Measurements from ENCODE around the gene C1QTNF2. TPM values are rescaled to one million over a fixed set of nuclear protein-coding genes. Genes with fewer than 3 reads are reported as not detected.

C1QTNF2 gene
- total RNA-seq, 2 donors from 2014 or later = 0.64 to 1.0 TPM

DNA sequence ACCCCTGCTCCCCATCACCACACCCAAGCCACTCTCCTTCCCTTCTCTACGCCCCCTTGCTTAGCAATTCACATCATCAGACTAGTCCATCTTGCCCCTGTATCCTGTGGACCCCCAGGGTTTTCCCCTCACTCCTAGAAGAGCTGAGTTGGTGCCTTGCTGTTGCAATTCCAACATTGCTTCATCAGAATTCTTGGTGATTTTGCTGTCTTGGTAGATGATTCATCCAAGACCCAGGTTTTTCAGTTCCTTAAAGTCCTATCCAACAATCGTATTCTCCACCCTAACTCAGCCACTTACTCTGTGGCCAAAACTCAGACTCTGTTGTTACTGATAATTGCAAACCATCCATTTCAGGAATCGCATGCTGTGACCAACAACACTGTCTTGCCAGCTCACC is 36.7 kb downstream of the C1QTNF2 start:
- no peak overlapping the region for H3K27ac ChIP-seq
- TF ChIP-seq, protein P1, sequence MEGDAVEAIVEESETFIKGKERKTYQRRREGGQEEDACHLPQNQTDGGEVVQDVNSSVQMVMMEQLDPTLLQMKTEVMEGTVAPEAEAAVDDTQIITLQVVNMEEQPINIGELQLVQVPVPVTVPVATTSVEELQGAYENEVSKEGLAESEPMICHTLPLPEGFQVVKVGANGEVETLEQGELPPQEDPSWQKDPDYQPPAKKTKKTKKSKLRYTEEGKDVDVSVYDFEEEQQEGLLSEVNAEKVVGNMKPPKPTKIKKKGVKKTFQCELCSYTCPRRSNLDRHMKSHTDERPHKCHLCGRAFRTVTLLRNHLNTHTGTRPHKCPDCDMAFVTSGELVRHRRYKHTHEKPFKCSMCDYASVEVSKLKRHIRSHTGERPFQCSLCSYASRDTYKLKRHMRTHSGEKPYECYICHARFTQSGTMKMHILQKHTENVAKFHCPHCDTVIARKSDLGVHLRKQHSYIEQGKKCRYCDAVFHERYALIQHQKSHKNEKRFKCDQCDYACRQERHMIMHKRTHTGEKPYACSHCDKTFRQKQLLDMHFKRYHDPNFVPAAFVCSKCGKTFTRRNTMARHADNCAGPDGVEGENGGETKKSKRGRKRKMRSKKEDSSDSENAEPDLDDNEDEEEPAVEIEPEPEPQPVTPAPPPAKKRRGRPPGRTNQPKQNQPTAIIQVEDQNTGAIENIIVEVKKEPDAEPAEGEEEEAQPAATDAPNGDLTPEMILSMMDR (IDR thresholded peaks at IDR 0.05) = no peak
- no peaks in the 10 kb centered on the region for H3K9me3 ChIP-seq
- no peaks in the 10 kb centered on the region for H3K27me3 ChIP-seq
- no peak for DNase-seq
- intact Hi-C loops (cut with DNase I) = no loop called here
- H3K9ac ChIP-seq (ENCODE audit: low read depth in 2 of 2, low read length in 2 of 2) = no peak overlapping the region
- H3K4me3 ChIP-seq = no peak overlapping the region
- no peaks in the 10 kb centered on the region for H3K36me3 ChIP-seq
- H3K4me1 ChIP-seq = no peaks in the 10 kb centered on the region

DNA sequence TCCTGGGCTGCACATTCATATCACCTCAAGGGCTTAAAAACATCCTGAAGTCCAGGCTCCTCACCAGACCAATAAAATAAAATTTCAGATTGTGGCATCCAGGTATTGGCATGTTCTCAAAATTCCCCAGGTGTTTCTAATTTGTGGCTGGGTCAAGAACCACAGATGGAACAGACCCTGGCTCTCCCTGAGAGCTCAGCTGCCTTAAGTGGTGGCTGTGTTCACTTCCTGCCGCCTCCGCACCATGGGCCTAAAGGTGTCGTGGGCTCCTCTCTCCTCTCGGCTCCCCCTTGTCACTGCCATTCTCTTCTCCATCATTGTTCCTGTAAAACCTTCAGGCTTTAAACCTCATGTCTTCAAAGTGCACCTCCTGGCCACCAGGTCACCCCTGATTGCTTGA is 40.2 kb downstream of the C1QTNF2 start:
- no peaks in the 10 kb centered on the region for H3K36me3 ChIP-seq
- no peak overlapping the region for H3K9ac ChIP-seq (ENCODE audit: low read depth in 2 of 2, low read length in 2 of 2)
- no peaks in the 10 kb centered on the region for H3K9me3 ChIP-seq
- peaks cover 5% of the 10 kb centered on the region for H3K4me1 ChIP-seq
- H3K27ac ChIP-seq = no peak overlapping the region
- TF ChIP-seq, protein P1 (IDR thresholded peaks at IDR 0.05) = no peak
- intact Hi-C loops (cut with DNase I) = no loop called here
- H3K4me3 ChIP-seq = no peak overlapping the region
- DNase-seq = no peak
- no peaks in the 10 kb centered on the region for H3K27me3 ChIP-seq

DNA sequence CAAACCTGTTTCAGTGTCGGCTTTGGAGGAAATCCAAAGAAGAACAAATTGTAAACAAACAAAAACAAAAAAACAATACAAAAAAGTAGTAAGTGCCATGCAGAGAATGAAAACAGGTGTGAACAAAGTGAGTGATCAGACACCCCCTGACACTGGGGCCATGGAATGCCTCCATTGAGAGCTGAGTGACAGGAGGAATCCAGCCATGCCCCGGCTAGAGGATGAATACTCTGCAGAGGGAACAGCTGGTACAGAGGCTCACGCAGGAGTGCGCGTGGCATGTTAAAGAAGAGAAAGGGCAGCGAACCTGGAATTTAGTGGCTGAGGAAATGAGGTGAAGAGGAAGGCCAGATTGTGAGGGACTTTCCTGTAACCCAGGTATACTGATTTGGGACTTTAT is 42.6 kb downstream of the C1QTNF2 start:
- Histone ChIP-seq H3K27me3 (no peaks in the 10 kb centered on the region), H3K9ac (ENCODE audit: low read depth in 2 of 2, low read length in 2 of 2) (no peak overlapping the region), H3K4me3 (no peak overlapping the region), H3K4me1 (peaks cover 5% of the 10 kb centered on the region), H3K36me3 (no peaks in the 10 kb centered on the region), H3K27ac (no peak overlapping the region), H3K9me3 (no peaks in the 10 kb centered on the region)
- intact Hi-C loops (cut with DNase I) = no loop called here
- TF ChIP-seq, protein P1 (IDR thresholded peaks at IDR 0.05) = no peak
- no peak for DNase-seq

DNA sequence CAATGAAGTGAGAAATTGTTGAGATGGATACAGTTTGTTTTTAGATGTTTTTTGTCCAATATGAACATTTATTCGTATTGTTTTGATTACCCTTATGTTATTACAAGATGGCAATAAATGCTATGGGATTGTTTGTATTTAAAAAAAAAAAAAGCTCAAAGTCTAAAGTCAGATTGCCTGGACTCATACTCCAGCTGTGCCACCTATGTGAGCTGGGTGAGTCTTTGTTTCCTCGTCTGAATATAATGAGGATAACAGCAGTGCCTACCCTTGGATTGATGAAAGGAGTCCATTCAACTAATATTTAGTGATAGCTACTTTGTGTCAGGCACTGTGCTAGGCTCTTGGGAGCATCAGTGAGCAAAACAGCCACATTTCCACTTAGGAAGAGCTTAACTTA is 43.4 kb downstream of the C1QTNF2 start:
- Histone ChIP-seq H3K9me3 (no peaks in the 10 kb centered on the region), H3K4me3 (no peak overlapping the region), H3K27ac (no peak overlapping the region), H3K36me3 (no peaks in the 10 kb centered on the region), H3K27me3 (no peaks in the 10 kb centered on the region), H3K9ac (ENCODE audit: low read depth in 2 of 2, low read length in 2 of 2) (no peak overlapping the region), H3K4me1 (peaks cover 5% of the 10 kb centered on the region)
- intact Hi-C loops (cut with DNase I) = no loop called here
- no peak for DNase-seq
- TF ChIP-seq, protein P1 (IDR thresholded peaks at IDR 0.05) = no peak

DNA sequence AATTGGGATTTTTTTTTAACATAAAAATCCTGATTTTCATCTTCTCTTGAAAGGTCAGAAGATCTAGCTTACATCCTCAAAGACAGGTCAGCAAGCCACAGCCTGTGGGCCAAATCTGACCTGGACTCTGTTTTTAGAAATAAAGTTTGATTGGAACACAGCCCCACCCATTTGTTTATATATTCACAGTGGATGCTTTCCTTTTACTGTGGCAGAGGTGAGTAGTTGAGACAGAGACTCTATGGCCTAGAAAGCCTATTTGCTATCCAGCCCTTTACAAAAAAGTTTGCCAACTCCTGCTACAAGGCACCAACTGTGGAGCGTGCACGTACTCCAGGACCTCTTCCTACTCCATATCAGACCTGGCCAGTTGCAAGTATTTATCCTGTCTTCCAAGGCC is 44.7 kb downstream of the C1QTNF2 start:
- TF ChIP-seq, protein P1 (IDR thresholded peaks at IDR 0.05) = no peak
- H3K9me3 ChIP-seq = no peaks in the 10 kb centered on the region
- DNase-seq = no peak
- H3K9ac ChIP-seq (ENCODE audit: low read depth in 2 of 2, low read length in 2 of 2) = no peak overlapping the region
- peak overlapping the region; percentile 12 for H3K27ac ChIP-seq
- intact Hi-C loops (cut with DNase I) = no loop called here
- no peaks in the 10 kb centered on the region for H3K27me3 ChIP-seq
- H3K4me1 ChIP-seq = peaks cover 5% of the 10 kb centered on the region
- H3K4me3 ChIP-seq = no peak overlapping the region
- no peaks in the 10 kb centered on the region for H3K36me3 ChIP-seq

DNA sequence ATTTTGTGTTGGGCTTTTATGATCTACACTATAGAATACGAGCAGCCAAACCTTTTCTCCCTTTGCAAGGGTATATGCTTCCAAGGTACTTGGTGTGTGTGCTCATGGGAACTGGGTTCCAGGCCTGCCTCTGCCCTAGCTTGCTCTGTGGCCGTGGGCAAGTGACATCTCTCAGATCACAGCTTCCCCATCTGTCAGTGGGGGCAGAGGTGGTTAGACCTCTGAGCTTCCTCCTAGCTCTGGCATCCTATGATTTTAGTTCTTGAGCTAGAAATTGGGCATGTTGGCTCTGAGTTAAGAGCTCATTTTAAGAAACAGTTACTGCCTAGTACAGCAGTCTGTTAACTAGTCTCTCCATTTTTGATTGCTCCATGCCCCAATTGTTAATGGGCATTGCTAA is 45.5 kb downstream of the C1QTNF2 start:
- TF ChIP-seq, protein P1 (IDR thresholded peaks at IDR 0.05) = no peak
- Histone ChIP-seq H3K4me1 (peaks cover 5% of the 10 kb centered on the region), H3K27ac (no peak overlapping the region), H3K36me3 (no peaks in the 10 kb centered on the region), H3K9ac (ENCODE audit: low read depth in 2 of 2, low read length in 2 of 2) (no peak overlapping the region), H3K27me3 (no peaks in the 10 kb centered on the region), H3K9me3 (no peaks in the 10 kb centered on the region), H3K4me3 (no peak overlapping the region)
- no peak for DNase-seq
- intact Hi-C loops (cut with DNase I) = no loop called here

All from colonic mucosa (tissue), 4 donors.